H9 (cell line): Measurements from ENCODE around the gene GRWD1. TPM values are rescaled to one million over a fixed set of nuclear protein-coding genes. Genes with fewer than 3 reads are reported as not detected.

ENCODE experiments used
- DNase-seq: peaks from one replicate; pipeline ENCODE4 v3.0.0-alpha.2; 2017
- H2AFZ ChIP-seq: one replicate; pipeline ENCODE4 v1.6.1; 2013; ENCODE audit warnings: mild to moderate bottlenecking, low read length, control low read depth, moderate library complexity
- H2AK5ac ChIP-seq: 2 replicates; pipeline ENCODE4 v1.6.1; 2013; ENCODE audit warnings: low read length, control low read depth, mixed read lengths; ENCODE audit not compliant: insufficient read length
- H2BK120ac ChIP-seq: one replicate; pipeline ENCODE4 v1.6.1; 2013; ENCODE audit warnings: low read depth, mild to moderate bottlenecking, low read length, control low read depth, inconsistent platforms; ENCODE audit not compliant: poor library complexity, severe bottlenecking
- H2BK12ac ChIP-seq: 2 replicates; pipeline ENCODE4 v1.6.1; 2013; ENCODE audit warnings: low read length, control low read depth, mixed read lengths, low read depth; ENCODE audit not compliant: insufficient read length
- H2BK15ac ChIP-seq: 2 replicates; pipeline ENCODE4 v1.6.1; 2013; ENCODE audit warnings: low read depth, low read length, control low read depth
- H2BK20ac ChIP-seq: one replicate; pipeline ENCODE4 v1.6.1; 2013; ENCODE audit warnings: low read depth, mild to moderate bottlenecking, low read length, control low read depth, inconsistent platforms; ENCODE audit not compliant: poor library complexity, severe bottlenecking
- H2BK5ac ChIP-seq: 2 replicates; pipeline ENCODE4 v1.6.1; 2013; ENCODE audit warnings: low read length, control low read depth, mixed read lengths; ENCODE audit not compliant: insufficient read length
- H3K14ac ChIP-seq: 2 replicates; pipeline ENCODE4 v1.6.1; 2013; ENCODE audit warnings: low read length, control low read depth; ENCODE audit not compliant: insufficient read depth
- H3K18ac ChIP-seq: 2 replicates; pipeline ENCODE4 v1.6.1; 2013; ENCODE audit warnings: low read depth, mild to moderate bottlenecking, mixed read lengths, low read length, control low read depth; ENCODE audit not compliant: insufficient read length
- H3K23ac ChIP-seq: 2 replicates; pipeline ENCODE4 v1.6.1; 2013; ENCODE audit warnings: low read length, control low read depth, mixed read lengths, low read depth; ENCODE audit not compliant: insufficient read length
- H3K23me2 ChIP-seq: 2 replicates; pipeline ENCODE4 v1.6.1; 2013; ENCODE audit warnings: low read depth, mild to moderate bottlenecking, mixed read lengths, low read length, control low read depth; ENCODE audit not compliant: insufficient read length, poor library complexity, severe bottlenecking
- H3K27ac ChIP-seq: 2 replicates; pipeline ENCODE4 v1.5.1; 2013; ENCODE audit warnings: low read length, control low read depth, mixed read lengths, low read depth; ENCODE audit not compliant: insufficient read length
- H3K27me3 ChIP-seq: 2 replicates; pipeline ENCODE4 v1.6.1; 2013; ENCODE audit warnings: low read length, control low read depth, inconsistent platforms; ENCODE audit not compliant: insufficient read depth
- H3K4ac ChIP-seq: 2 replicates; pipeline ENCODE4 v1.6.1; 2013; ENCODE audit warnings: low read depth, mild to moderate bottlenecking, control low read depth, inconsistent platforms, low read length, moderate library complexity
- H3K4me1 ChIP-seq: 2 replicates; pipeline ENCODE4 v1.6.1; 2013; ENCODE audit warnings: low read length, control low read depth, inconsistent platforms; ENCODE audit not compliant: insufficient read depth
- H3K4me2 ChIP-seq: 2 replicates; pipeline ENCODE4 v1.6.1; 2013; ENCODE audit warnings: low read length, control low read depth, mixed read lengths; ENCODE audit not compliant: insufficient read length, insufficient read depth
- H3K56ac ChIP-seq: 2 replicates; pipeline ENCODE4 v1.6.1; 2013; ENCODE audit warnings: low read depth, mild to moderate bottlenecking, mixed read lengths, low read length, control low read depth; ENCODE audit not compliant: insufficient read length
- H3K79me1 ChIP-seq: 2 replicates; pipeline ENCODE4 v1.6.1; 2013; ENCODE audit warnings: low read depth, mild to moderate bottlenecking, moderate library complexity, low read length, control low read depth, inconsistent platforms; ENCODE audit not compliant: insufficient read depth, poor library complexity, severe bottlenecking
- H3K79me2 ChIP-seq: 2 replicates; pipeline ENCODE4 v1.6.1; 2013; ENCODE audit warnings: low read length, control low read depth, inconsistent platforms; ENCODE audit not compliant: insufficient read depth
- H3K9ac ChIP-seq: 2 replicates; pipeline ENCODE4 v1.6.1; 2013; ENCODE audit warnings: low read length, control low read depth, mixed read lengths; ENCODE audit not compliant: insufficient read length; ENCODE audit errors: extremely low read depth
- H3K9me3 ChIP-seq: one replicate; pipeline ENCODE4 v1.6.1; 2013; ENCODE audit warnings: low read depth, low read length, inconsistent platforms; ENCODE audit not compliant: control insufficient read depth
- H3T11ph ChIP-seq: one replicate; pipeline ENCODE4 v1.6.1; 2013; ENCODE audit warnings: mild to moderate bottlenecking, low read length, control low read depth, inconsistent platforms
- H4K20me1 ChIP-seq: one replicate; pipeline ENCODE4 v1.6.1; 2013; ENCODE audit not compliant: control insufficient read depth, insufficient read length, insufficient read depth
- H4K5ac ChIP-seq: 2 replicates; pipeline ENCODE4 v1.6.1; 2013; ENCODE audit warnings: low read depth, mild to moderate bottlenecking, mixed read lengths, low read length, control low read depth; ENCODE audit not compliant: insufficient read length
- H4K8ac ChIP-seq: replicated peaks from 2 replicates; pipeline ENCODE4 v1.6.1; 2013; ENCODE audit warnings: low read length, control low read depth, mixed read lengths, low read depth; ENCODE audit not compliant: insufficient read length
- H4K91ac ChIP-seq: 2 replicates; pipeline ENCODE4 v1.6.1; 2013; ENCODE audit warnings: low read depth, mild to moderate bottlenecking, moderate library complexity, mixed read lengths, low read length, control low read depth; ENCODE audit not compliant: insufficient read length
- H3K27ac Mint-ChIP-seq, 3 experiments: 2 replicates in 2 of 3; 3 replicates in 1 of 3; pipeline ENCODE4 v1.8.0; 2020 to 2021; ENCODE audit warnings: mixed read lengths in 3 of 3, mild to moderate bottlenecking in 1 of 3, moderate library complexity in 1 of 3
- H3K27me3 Mint-ChIP-seq: 2 replicates; pipeline ENCODE4 v1.8.0; 2021; ENCODE audit warnings: low read depth, mild to moderate bottlenecking, moderate library complexity, mixed read lengths
- H3K36me3 Mint-ChIP-seq, 3 experiments: 2 replicates in 2 of 3; 3 replicates in 1 of 3; pipeline ENCODE4 v1.8.0; 2020 to 2021; ENCODE audit warnings: low read depth in 3 of 3, mixed read lengths in 3 of 3; ENCODE audit not compliant: insufficient read depth in 1 of 3
- H3K4me1 Mint-ChIP-seq, 2 experiments: 2 replicates each; pipeline ENCODE4 v1.8.0; 2020; ENCODE audit warnings: mixed read lengths in 2 of 2
- H3K4me3 Mint-ChIP-seq, 2 experiments: 2 replicates in 1 of 2; 3 replicates in 1 of 2; pipeline ENCODE4 v1.8.0; 2020 to 2021; ENCODE audit warnings: mild to moderate bottlenecking in 2 of 2, mixed read lengths in 2 of 2, moderate library complexity in 1 of 2
- H3K9me3 Mint-ChIP-seq, 2 experiments: 2 replicates in 1 of 2; 3 replicates in 1 of 2; pipeline ENCODE4 v1.8.0; 2020; ENCODE audit warnings: mild to moderate bottlenecking in 2 of 2, mixed read lengths in 2 of 2, moderate library complexity in 1 of 2
- WGBS: extraction: QIAGEN DNeasy Blood & Tissue Kit; methylation state at CpG from one replicate; pipeline ENCODE4 v1.1.7; 2013; ENCODE audit warnings: missing lambda C conversion rate, low lambda C conversion rate, mixed read lengths; ENCODE audit not compliant: insufficient read length; ENCODE audit errors: extremely low coverage; 5-methylcytosine and 5-hydroxymethylcytosine counted together
- total RNA-seq: library from RNA; stranded (reverse); gene quantifications from 2 replicates; pipeline ENCODE4 v1.2.1, GENCODE V29; 2021
- TF ChIP-seq, protein P1 (sequence below): fragments of 200-600 bp; sonication (generic); conservative IDR thresholded peaks from 3 replicates; pipeline ENCODE4 v1.8.0; 2021; ENCODE audit warnings: antibody characterized with exemption, mild to moderate bottlenecking

The GRWD1 gene
- total RNA-seq, 1 experiment from 2014 or later = 92.0 TPM

DNA sequence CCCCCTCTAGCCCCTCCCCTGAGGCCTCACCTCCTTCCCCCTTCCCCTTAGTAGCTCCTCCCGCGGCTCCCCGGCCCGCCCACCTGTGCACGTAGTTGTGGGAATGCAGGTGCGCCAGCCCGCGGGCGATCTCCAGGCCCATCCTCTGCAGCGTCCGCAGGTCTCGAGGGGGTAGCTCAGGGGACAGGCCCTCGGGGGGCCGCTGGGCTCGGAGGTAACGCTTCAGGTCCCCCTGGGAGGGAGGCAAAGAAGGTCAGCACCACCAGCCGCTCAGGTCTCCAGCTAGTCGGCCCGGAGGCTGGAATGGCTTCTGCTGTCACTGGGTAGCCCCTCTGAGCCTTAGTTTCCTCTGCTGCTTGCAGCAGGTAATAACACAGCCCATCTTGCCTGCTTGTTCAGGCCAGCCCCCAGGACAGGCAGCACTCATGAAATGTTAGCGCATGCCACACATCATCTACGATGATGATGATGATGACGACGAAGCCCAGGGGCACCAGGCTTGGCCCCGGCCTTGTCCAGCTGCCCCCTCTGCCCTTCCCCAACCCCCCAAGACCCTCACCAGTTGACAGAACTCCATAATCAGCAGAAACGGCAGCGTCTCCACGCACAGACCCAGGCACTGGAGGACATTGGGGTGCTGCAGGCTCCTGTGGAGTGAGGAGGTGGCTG lies 56.7 kb downstream of the GRWD1 start:
- Mint-ChIP-seq H3K27ac (peak overlapping the region in 1 of 3 experiments; percentile 72; a peak in 1 of 7 replicates), H3K9me3 (no peaks in the 10 kb centered on the region), H3K27me3 (peaks cover 6% of the 10 kb centered on the region), H3K4me3 (peak overlapping the region; percentile 40 to 64; a peak in 3 of 5 replicates), H3K36me3 (peaks cover 0 to 5% (median 0%) of the 10 kb centered on the region in 3 experiments; a peak in 4 of 7 replicates), H3K4me1 (peaks cover 8 to 27% of the 10 kb centered on the region in 2 experiments)
- no peak overlapping the region for H3K4ac ChIP-seq
- no peak overlapping the region for H2BK15ac ChIP-seq
- no peak overlapping the region for H3K9ac ChIP-seq
- H4K20me1 ChIP-seq = no peaks in the 10 kb centered on the region
- no peaks in the 10 kb centered on the region for H3K79me2 ChIP-seq
- H4K8ac ChIP-seq = no peak overlapping the region
- H3K23ac ChIP-seq = no peak overlapping the region
- H4K5ac ChIP-seq = no peak overlapping the region
- peak overlapping the region; percentile 63 for H3K4me2 ChIP-seq
- no peak overlapping the region for H3K56ac ChIP-seq
- TF ChIP-seq, protein P1, sequence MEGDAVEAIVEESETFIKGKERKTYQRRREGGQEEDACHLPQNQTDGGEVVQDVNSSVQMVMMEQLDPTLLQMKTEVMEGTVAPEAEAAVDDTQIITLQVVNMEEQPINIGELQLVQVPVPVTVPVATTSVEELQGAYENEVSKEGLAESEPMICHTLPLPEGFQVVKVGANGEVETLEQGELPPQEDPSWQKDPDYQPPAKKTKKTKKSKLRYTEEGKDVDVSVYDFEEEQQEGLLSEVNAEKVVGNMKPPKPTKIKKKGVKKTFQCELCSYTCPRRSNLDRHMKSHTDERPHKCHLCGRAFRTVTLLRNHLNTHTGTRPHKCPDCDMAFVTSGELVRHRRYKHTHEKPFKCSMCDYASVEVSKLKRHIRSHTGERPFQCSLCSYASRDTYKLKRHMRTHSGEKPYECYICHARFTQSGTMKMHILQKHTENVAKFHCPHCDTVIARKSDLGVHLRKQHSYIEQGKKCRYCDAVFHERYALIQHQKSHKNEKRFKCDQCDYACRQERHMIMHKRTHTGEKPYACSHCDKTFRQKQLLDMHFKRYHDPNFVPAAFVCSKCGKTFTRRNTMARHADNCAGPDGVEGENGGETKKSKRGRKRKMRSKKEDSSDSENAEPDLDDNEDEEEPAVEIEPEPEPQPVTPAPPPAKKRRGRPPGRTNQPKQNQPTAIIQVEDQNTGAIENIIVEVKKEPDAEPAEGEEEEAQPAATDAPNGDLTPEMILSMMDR = no peak
- no CpG with 5 or more reads among the region's 27 CpGs for WGBS
- no peak overlapping the region for H2AK5ac ChIP-seq
- H3K27me3 ChIP-seq = no peaks in the 10 kb centered on the region
- no peak overlapping the region for H2BK20ac ChIP-seq
- H3K27ac ChIP-seq = no peak overlapping the region
- no peak overlapping the region for H4K91ac ChIP-seq
- no peaks in the 10 kb centered on the region for H3K79me1 ChIP-seq
- no peak for DNase-seq
- H3K23me2 ChIP-seq = peaks cover 12% of the 10 kb centered on the region
- no peak overlapping the region for H2BK5ac ChIP-seq
- no peak overlapping the region for H2AFZ ChIP-seq
- no peak overlapping the region for H2BK120ac ChIP-seq
- no peak overlapping the region for H3K18ac ChIP-seq
- no peaks in the 10 kb centered on the region for H3K4me1 ChIP-seq
- no peak overlapping the region for H2BK12ac ChIP-seq
- H3K9me3 ChIP-seq = no peaks in the 10 kb centered on the region
- no peak overlapping the region for H3T11ph ChIP-seq
- H3K14ac ChIP-seq = no peak overlapping the region
